GM19324 (cell line): ENCODE data around the gene XYLB.

Experiments
- ATAC-seq: cut with Tn5 transposase; IDR thresholded peaks from one replicate; pipeline ENCODE4 v1.9.1; 2021; ENCODE audit warnings: mild to moderate bottlenecking, moderate library complexity; ENCODE audit not compliant: unreplicated experiment, low FRiP score

The XYLB gene

GRCh38 chr3:38361496-38361895 is 14.9 kb downstream of the XYLB start:
- ATAC-seq = no peak

GRCh38 chr3:38362825-38363224 is 16.2 kb downstream of the XYLB start:
- no peak for ATAC-seq

- no peak for ATAC-seq
Observed at GRCh38 chr3:38364721-38365400, 18.3 kb downstream of the XYLB start.

GRCh38 chr3:38365469-38366062 is 19.0 kb downstream of the XYLB start:
- no peak for ATAC-seq

- no peak for ATAC-seq
Observed at GRCh38 chr3:38366082-38366481, 19.5 kb downstream of the XYLB start.

- ATAC-seq = no peak
Observed at GRCh38 chr3:38367779-38368178, 21.2 kb downstream of the XYLB start.

- no peak for ATAC-seq
Observed at GRCh38 chr3:38368238-38368637, 21.7 kb downstream of the XYLB start.

GRCh38 chr3:38369186-38369585 is 22.6 kb downstream of the XYLB start:
- ATAC-seq = no peak

- no peak for ATAC-seq
Observed at GRCh38 chr3:38370149-38370548, 23.6 kb downstream of the XYLB start.

- ATAC-seq = no peak
Observed at GRCh38 chr3:38370861-38371260, 24.3 kb downstream of the XYLB start.

GRCh38 chr3:38371541-38372213 is 25.1 kb downstream of the XYLB start:
- no peak for ATAC-seq

GRCh38 chr3:38372214-38372601 is 25.6 kb downstream of the XYLB start:
- no peak for ATAC-seq

- no peak for ATAC-seq
Observed at GRCh38 chr3:38374221-38374620, 27.6 kb downstream of the XYLB start.

- ATAC-seq = no peak
Observed at GRCh38 chr3:38375072-38375471, 28.5 kb downstream of the XYLB start.

GRCh38 chr3:38375488-38376097 is 29.0 kb downstream of the XYLB start:
- no peak for ATAC-seq

GRCh38 chr3:38376098-38376816 is 29.7 kb downstream of the XYLB start:
- ATAC-seq = no peak

GRCh38 chr3:38379201-38379770 is 32.7 kb downstream of the XYLB start:
- no peak for ATAC-seq

GRCh38 chr3:38382506-38383080 is 36.0 kb downstream of the XYLB start:
- ATAC-seq = no peak

- ATAC-seq = no peak
Observed at GRCh38 chr3:38383156-38383875, 36.7 kb downstream of the XYLB start.
